Measurements from ENCODE around the gene OR5P2.

DNA sequence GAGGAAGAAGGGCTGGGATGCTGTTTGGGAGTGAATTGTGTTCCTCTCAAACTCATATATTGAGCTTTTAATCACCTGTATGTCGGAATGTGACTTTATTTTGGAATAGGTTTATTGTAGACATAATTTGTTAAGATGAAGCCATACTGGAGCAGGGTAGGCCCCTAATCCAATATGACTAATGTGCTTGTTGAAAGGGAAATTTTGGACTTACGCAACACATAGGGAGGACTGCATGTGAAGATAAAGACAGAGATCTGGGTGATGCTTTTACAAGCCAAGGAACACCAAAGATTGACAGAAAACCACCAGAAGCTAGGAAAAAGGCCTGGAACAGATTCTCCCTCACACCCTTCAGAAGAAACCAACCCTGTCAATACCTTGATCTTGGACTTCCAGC lies 47.3 kb downstream of the OR5P2 start:
- TF ChIP-seq CTCF (IDR thresholded peaks at IDR 0.05) = no peak
- TF ChIP-seq EP300 (IDR thresholded peaks at IDR 0.05) = no peak

Data from tibial nerve (tissue), 4 donors.